ENCODE measurements around the gene DUXB. TPM values are rescaled to one million over a fixed set of nuclear protein-coding genes. Genes with fewer than 3 reads are reported as not detected.

The DUXB gene
- total and polyA plus RNA-seq, 2 of the 13 experiments (the other 11 are each of a cell fraction or from before 2014, with no cell fraction given), result not detected

DNA sequence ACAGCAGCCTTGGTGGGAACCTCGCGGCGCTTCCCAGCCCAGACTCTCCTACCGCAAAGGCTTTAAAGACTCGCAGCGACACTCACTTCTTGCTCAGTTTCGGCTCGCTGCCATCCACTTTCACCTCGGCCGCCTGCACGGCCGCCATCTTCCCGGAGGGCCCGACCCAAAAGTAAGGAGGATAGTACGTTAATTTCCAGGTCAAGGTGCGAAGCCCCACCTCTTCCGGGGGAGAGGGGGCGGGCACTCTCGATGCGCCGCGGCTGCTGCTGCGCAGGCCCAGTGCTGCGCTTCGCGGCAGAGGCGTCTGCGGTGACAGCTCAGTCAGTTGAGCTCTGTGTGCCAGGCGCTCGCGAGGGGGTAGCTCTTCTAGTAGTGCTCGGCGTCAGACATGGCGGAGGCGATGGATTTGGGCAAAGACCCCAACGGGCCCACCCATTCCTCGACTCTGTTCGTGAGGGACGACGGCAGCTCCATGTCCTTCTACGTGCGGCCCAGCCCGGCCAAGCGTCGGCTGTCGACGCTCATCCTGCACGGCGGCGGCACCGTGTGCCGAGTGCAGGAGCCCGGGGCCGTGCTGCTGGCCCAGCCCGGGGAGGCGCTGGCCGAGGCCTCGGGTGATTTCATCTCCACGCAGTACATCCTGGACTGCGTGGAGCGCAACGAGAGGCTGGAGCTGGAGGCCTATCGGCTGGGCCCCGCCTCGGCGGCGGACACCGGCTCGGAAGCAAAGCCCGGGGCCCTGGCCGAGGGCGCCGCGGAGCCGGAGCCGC is 53.6 kb downstream of the DUXB start, which contains the start of the genes KARS1 and TERF2IP (continued):
- TF ChIP-seq KLF12 (CRISPR knock-in tag; IDR thresholded peaks at IDR 0.05; ENCODE audit: borderline replicate concordance) (peak; percentile 91; the same call in 1 of the 2 replicates), HOXD1 (CRISPR knock-in tag; IDR thresholded peaks at IDR 0.05) (peak; percentile 64; the same call in 1 of the 2 replicates), ZFP36L1 (CRISPR knock-in tag; IDR thresholded peaks at IDR 0.05) (peak; percentile 93), ZBTB1 (CRISPR knock-in tag; IDR thresholded peaks at IDR 0.05; ENCODE audit: borderline replicate concordance) (no peak; the same call in 1 of the 2 replicates), ZNF761 (CRISPR knock-in tag; conservative IDR thresholded peaks at IDR 0.05) (peak; percentile 48; the same call in 1 of the 2 replicates), FOSL2 (CRISPR knock-in tag; IDR thresholded peaks at IDR 0.05) (peak; percentile 16; the same call in 1 of the 2 replicates), ZNF644 (CRISPR knock-in tag; IDR thresholded peaks at IDR 0.05; ENCODE audit: low read depth) (no peak), POLR2AphosphoS5 (IDR thresholded peaks at IDR 0.05; ENCODE audit: low read depth, low read length) (peak; percentile 96), ZNF549 (CRISPR knock-in tag; IDR thresholded peaks at IDR 0.05) (0 out of 2 replicates have a peak, but pooled peaks have one; percentile 13)
- TF ChIP-seq, protein P1, sequence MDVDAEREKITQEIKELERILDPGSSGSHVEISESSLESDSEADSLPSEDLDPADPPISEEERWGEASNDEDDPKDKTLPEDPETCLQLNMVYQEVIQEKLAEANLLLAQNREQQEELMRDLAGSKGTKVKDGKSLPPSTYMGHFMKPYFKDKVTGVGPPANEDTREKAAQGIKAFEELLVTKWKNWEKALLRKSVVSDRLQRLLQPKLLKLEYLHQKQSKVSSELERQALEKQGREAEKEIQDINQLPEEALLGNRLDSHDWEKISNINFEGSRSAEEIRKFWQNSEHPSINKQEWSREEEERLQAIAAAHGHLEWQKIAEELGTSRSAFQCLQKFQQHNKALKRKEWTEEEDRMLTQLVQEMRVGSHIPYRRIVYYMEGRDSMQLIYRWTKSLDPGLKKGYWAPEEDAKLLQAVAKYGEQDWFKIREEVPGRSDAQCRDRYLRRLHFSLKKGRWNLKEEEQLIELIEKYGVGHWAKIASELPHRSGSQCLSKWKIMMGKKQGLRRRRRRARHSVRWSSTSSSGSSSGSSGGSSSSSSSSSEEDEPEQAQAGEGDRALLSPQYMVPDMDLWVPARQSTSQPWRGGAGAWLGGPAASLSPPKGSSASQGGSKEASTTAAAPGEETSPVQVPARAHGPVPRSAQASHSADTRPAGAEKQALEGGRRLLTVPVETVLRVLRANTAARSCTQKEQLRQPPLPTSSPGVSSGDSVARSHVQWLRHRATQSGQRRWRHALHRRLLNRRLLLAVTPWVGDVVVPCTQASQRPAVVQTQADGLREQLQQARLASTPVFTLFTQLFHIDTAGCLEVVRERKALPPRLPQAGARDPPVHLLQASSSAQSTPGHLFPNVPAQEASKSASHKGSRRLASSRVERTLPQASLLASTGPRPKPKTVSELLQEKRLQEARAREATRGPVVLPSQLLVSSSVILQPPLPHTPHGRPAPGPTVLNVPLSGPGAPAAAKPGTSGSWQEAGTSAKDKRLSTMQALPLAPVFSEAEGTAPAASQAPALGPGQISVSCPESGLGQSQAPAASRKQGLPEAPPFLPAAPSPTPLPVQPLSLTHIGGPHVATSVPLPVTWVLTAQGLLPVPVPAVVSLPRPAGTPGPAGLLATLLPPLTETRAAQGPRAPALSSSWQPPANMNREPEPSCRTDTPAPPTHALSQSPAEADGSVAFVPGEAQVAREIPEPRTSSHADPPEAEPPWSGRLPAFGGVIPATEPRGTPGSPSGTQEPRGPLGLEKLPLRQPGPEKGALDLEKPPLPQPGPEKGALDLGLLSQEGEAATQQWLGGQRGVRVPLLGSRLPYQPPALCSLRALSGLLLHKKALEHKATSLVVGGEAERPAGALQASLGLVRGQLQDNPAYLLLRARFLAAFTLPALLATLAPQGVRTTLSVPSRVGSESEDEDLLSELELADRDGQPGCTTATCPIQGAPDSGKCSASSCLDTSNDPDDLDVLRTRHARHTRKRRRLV (CRISPR knock-in tag; IDR thresholded peaks at IDR 0.05), result peak; percentile 80; the same call in 1 of the 2 replicates
- TF ChIP-seq, protein P2, sequence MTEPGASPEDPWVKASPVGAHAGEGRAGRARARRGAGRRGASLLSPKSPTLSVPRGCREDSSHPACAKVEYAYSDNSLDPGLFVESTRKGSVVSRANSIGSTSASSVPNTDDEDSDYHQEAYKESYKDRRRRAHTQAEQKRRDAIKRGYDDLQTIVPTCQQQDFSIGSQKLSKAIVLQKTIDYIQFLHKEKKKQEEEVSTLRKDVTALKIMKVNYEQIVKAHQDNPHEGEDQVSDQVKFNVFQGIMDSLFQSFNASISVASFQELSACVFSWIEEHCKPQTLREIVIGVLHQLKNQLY (CRISPR knock-in tag; IDR thresholded peaks at IDR 0.05), result peak; percentile 35; the same call in 1 of the 2 replicates
- TF ChIP-seq, protein P3, sequence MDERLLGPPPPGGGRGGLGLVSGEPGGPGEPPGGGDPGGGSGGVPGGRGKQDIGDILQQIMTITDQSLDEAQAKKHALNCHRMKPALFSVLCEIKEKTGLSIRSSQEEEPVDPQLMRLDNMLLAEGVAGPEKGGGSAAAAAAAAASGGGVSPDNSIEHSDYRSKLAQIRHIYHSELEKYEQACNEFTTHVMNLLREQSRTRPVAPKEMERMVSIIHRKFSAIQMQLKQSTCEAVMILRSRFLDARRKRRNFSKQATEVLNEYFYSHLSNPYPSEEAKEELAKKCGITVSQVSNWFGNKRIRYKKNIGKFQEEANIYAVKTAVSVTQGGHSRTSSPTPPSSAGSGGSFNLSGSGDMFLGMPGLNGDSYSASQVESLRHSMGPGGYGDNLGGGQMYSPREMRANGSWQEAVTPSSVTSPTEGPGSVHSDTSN (CRISPR knock-in tag; IDR thresholded peaks at IDR 0.05), result peak; percentile 56; the same call in 1 of the 2 replicates
- TF ChIP-seq, protein P4, sequence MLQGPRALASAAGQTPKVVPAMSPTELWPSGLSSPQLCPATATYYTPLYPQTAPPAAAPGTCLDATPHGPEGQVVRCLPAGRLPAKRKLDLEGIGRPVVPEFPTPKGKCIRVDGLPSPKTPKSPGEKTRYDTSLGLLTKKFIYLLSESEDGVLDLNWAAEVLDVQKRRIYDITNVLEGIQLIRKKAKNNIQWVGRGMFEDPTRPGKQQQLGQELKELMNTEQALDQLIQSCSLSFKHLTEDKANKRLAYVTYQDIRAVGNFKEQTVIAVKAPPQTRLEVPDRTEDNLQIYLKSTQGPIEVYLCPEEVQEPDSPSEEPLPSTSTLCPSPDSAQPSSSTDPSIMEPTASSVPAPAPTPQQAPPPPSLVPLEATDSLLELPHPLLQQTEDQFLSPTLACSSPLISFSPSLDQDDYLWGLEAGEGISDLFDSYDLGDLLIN (CRISPR knock-in tag; IDR thresholded peaks at IDR 0.05; ENCODE audit: borderline replicate concordance), result peak; percentile 12; the same call in 1 of the 2 replicates
- TF ChIP-seq, protein P5, sequence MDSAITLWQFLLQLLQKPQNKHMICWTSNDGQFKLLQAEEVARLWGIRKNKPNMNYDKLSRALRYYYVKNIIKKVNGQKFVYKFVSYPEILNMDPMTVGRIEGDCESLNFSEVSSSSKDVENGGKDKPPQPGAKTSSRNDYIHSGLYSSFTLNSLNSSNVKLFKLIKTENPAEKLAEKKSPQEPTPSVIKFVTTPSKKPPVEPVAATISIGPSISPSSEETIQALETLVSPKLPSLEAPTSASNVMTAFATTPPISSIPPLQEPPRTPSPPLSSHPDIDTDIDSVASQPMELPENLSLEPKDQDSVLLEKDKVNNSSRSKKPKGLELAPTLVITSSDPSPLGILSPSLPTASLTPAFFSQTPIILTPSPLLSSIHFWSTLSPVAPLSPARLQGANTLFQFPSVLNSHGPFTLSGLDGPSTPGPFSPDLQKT (CRISPR knock-in tag; IDR thresholded peaks at IDR 0.05; ENCODE audit: borderline replicate concordance), result no peak; the same call in 1 of the 2 replicates
